NCI-H82 (cell line): ENCODE results near the gene GOT1.

Source experiments
- DNase-seq: peaks from one replicate; lab custom pipeline; 2025; lab: John Stamatoyannopoulos, UW

The GOT1 gene

GRCh38 chr10:99433378-99434020 lies 3.1 kb upstream of the GOT1 start:
- DNase-seq, result no peak

GRCh38 chr10:99432881-99433280 lies 2.5 kb upstream of the GOT1 start:
- DNase-seq, result no peak

- no peak for DNase-seq
Measured at GRCh38 chr10:99432047-99432446, 1.6 kb upstream of the GOT1 start.

- DNase-seq, result peak; percentile 30
Measured at GRCh38 chr10:99431190-99431760, 851 bp upstream of the GOT1 start.

- no peak for DNase-seq
Measured at GRCh38 chr10:99430116-99430450, 341 bp downstream of the GOT1 start.

- DNase-seq, result no peak
Measured at GRCh38 chr10:99429517-99430095, 818 bp downstream of the GOT1 start.

GRCh38 chr10:99427566-99428190 lies 2.7 kb downstream of the GOT1 start:
- no peak for DNase-seq

GRCh38 chr10:99426689-99427088 lies 3.7 kb downstream of the GOT1 start:
- no peak for DNase-seq

GRCh38 chr10:99425204-99425603 lies 5.2 kb downstream of the GOT1 start:
- no peak for DNase-seq

- no peak for DNase-seq
Measured at GRCh38 chr10:99424656-99425055, 5.8 kb downstream of the GOT1 start.

- DNase-seq, result no peak
Measured at GRCh38 chr10:99422529-99423096, 7.8 kb downstream of the GOT1 start.

- no peak for DNase-seq
Measured at GRCh38 chr10:99421233-99421739, 9.1 kb downstream of the GOT1 start.

- no peak for DNase-seq
Measured at GRCh38 chr10:99419688-99420087, 10.7 kb downstream of the GOT1 start.

- no peak for DNase-seq
Measured at GRCh38 chr10:99418910-99419624, 11.4 kb downstream of the GOT1 start.

- no peak for DNase-seq
Measured at GRCh38 chr10:99412099-99412498, 18.3 kb downstream of the GOT1 start.

- DNase-seq, result no peak
Measured at GRCh38 chr10:99411546-99411945, 18.9 kb downstream of the GOT1 start.

- DNase-seq, result no peak
Measured at GRCh38 chr10:99410876-99411275, 19.5 kb downstream of the GOT1 start.

GRCh38 chr10:99410146-99410545 lies 20.3 kb downstream of the GOT1 start:
- DNase-seq, result no peak

- no peak for DNase-seq
Measured at GRCh38 chr10:99406149-99406548, 24.3 kb downstream of the GOT1 start.

- DNase-seq, result no peak
Measured at GRCh38 chr10:99403674-99404073, 26.8 kb downstream of the GOT1 start.

- DNase-seq, result no peak
Measured at GRCh38 chr10:99399664-99400063, 30.8 kb downstream of the GOT1 start.

- DNase-seq, result no peak
Measured at GRCh38 chr10:99396471-99396870, 34.0 kb downstream of the GOT1 start.
